HG02610 (cell line): ENCODE results near the gene KLHL8.
A peak's percentile ranks its signal among the peaks of the same experiment; 100 is the strongest.
"Not testable (repeated sequence)": the region's sequence is repeated elsewhere in the genome, so short reads cannot be mapped to it uniquely, and the experiment has no call there.

ENCODE experiments used
- ATAC-seq: cut with Tn5 transposase; IDR thresholded peaks from one replicate; pipeline ENCODE4 v1.9.1; 2021; ENCODE audit warnings: mild to moderate bottlenecking, moderate library complexity; ENCODE audit not compliant: unreplicated experiment

The KLHL8 gene

GRCh38 chr4:87228262-87228860, 7.9 kb upstream of the KLHL8 start:
- no peak for ATAC-seq

GRCh38 chr4:87227751-87228151, 7.3 kb upstream of the KLHL8 start:
- ATAC-seq = no peak

- ATAC-seq = no peak
Measured at GRCh38 chr4:87225936-87226335, 5.5 kb upstream of the KLHL8 start.

GRCh38 chr4:87224141-87224923, 3.9 kb upstream of the KLHL8 start:
- no peak for ATAC-seq

- ATAC-seq = peak; percentile 32
Measured at GRCh38 chr4:87219632-87220093, 755 bp downstream of the KLHL8 start.

- ATAC-seq = not testable (repeated sequence)
Measured at GRCh38 chr4:87217235-87217763, 3.1 kb downstream of the KLHL8 start.

- no peak for ATAC-seq
Measured at GRCh38 chr4:87216469-87216868, 3.9 kb downstream of the KLHL8 start.

- no peak for ATAC-seq
Measured at GRCh38 chr4:87213421-87214075, 6.9 kb downstream of the KLHL8 start.

- no peak for ATAC-seq
Measured at GRCh38 chr4:87211249-87211952, 9.0 kb downstream of the KLHL8 start.

GRCh38 chr4:87209696-87210095, 10.7 kb downstream of the KLHL8 start:
- ATAC-seq = peak; percentile 88

- ATAC-seq = no peak
Measured at GRCh38 chr4:87209182-87209581, 11.2 kb downstream of the KLHL8 start.

GRCh38 chr4:87204559-87204958, 15.9 kb downstream of the KLHL8 start:
- no peak for ATAC-seq

GRCh38 chr4:87196927-87197326, 23.5 kb downstream of the KLHL8 start:
- ATAC-seq = no peak

- ATAC-seq = no peak
Measured at GRCh38 chr4:87196146-87196545, 24.3 kb downstream of the KLHL8 start.

GRCh38 chr4:87193958-87194675, 26.3 kb downstream of the KLHL8 start:
- ATAC-seq = no peak

- ATAC-seq = no peak
Measured at GRCh38 chr4:87192145-87192919, 28.1 kb downstream of the KLHL8 start.

GRCh38 chr4:87188932-87189331, 31.5 kb downstream of the KLHL8 start:
- ATAC-seq = no peak

GRCh38 chr4:87188048-87188447, 32.4 kb downstream of the KLHL8 start:
- ATAC-seq = no peak

- ATAC-seq = no peak
Measured at GRCh38 chr4:87185146-87185870, 35.1 kb downstream of the KLHL8 start.
